ENCODE results near the gene CDH20. TPM values are rescaled to one million over a fixed set of nuclear protein-coding genes. Genes with fewer than 3 reads are reported as not detected.

CDH20 gene
- total RNA-seq, 1 donor, result not detected

DNA sequence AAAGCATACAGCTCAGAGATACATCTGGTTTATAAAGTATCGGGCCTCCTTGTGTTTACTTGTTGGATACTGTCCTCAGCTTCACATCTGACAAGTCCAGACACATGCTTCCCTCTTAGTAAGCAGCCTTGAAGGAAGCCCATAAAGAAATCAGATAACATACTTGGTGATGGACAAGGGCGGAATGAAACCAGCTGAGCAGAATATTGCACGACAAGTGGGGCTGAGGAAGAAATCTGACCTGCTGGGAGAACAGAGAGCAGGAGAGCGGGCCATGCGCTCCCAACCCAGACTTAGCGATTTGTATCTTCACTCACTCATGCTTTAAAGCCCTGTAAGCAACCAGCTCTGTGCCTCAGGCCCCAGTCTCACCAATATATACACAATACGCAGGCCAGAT, 208.4 kb downstream of the CDH20 start:
- H3K79me2 ChIP-seq (ENCODE audit: insufficient read depth, low read length), result no peaks in the 10 kb centered on the region
- H3K27me3 ChIP-seq (ENCODE audit: insufficient read depth, low read length), result peaks cover 10% of the 10 kb centered on the region
- no peak overlapping the region for H3K4me3 ChIP-seq (ENCODE audit: insufficient read depth, low read length)
- no peak overlapping the region for H3K27ac ChIP-seq (ENCODE audit: low read depth, low read length)
- peaks cover 3% of the 10 kb centered on the region for H3K4me1 ChIP-seq (ENCODE audit: insufficient read depth, low read length)
- no peaks in the 10 kb centered on the region for H3K9me3 ChIP-seq (ENCODE audit: low read depth, low read length)
- H4K20me1 ChIP-seq (ENCODE audit: insufficient read depth, low read length), result no peaks in the 10 kb centered on the region
- TF ChIP-seq, protein P1, sequence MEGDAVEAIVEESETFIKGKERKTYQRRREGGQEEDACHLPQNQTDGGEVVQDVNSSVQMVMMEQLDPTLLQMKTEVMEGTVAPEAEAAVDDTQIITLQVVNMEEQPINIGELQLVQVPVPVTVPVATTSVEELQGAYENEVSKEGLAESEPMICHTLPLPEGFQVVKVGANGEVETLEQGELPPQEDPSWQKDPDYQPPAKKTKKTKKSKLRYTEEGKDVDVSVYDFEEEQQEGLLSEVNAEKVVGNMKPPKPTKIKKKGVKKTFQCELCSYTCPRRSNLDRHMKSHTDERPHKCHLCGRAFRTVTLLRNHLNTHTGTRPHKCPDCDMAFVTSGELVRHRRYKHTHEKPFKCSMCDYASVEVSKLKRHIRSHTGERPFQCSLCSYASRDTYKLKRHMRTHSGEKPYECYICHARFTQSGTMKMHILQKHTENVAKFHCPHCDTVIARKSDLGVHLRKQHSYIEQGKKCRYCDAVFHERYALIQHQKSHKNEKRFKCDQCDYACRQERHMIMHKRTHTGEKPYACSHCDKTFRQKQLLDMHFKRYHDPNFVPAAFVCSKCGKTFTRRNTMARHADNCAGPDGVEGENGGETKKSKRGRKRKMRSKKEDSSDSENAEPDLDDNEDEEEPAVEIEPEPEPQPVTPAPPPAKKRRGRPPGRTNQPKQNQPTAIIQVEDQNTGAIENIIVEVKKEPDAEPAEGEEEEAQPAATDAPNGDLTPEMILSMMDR (IDR thresholded peaks at IDR 0.05; ENCODE audit: extremely low read depth, low read depth, low read length), result no peak
- no peak overlapping the region for H2AFZ ChIP-seq (ENCODE audit: low read length)
- no peaks in the 10 kb centered on the region for H3K36me3 ChIP-seq (ENCODE audit: insufficient read depth, low read length)
- no peak overlapping the region for H3K4me2 ChIP-seq (ENCODE audit: insufficient read depth, low read length)
- no peak for DNase-seq (ENCODE audit: insufficient read length, low spot score, missing footprints)

DNA sequence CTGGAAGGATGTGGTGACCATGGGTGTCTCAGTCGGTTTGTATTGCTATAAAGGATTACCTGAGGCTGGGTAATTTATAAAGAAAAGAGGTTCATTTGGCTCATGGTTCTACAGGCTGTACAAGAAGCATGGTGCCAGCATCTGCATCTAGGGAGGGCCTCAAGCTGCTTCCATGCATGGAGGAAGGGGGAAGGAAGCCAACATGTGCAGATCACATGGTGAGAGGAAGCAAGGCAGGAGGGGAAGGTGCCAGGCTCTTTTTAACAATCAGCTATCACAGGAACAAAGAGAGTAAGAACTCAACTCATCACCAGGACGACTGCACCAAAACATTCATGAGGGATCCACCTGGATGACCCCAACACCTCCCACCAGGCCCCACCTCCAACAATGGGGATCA, 209.4 kb downstream of the CDH20 start:
- Histone ChIP-seq H3K4me3 (ENCODE audit: insufficient read depth, low read length) (no peak overlapping the region), H3K79me2 (ENCODE audit: insufficient read depth, low read length) (no peaks in the 10 kb centered on the region), H2AFZ (ENCODE audit: low read length) (no peak overlapping the region), H3K4me2 (ENCODE audit: insufficient read depth, low read length) (no peak overlapping the region), H3K9me3 (ENCODE audit: low read depth, low read length) (no peaks in the 10 kb centered on the region), H3K27ac (ENCODE audit: low read depth, low read length) (no peak overlapping the region), H4K20me1 (ENCODE audit: insufficient read depth, low read length) (no peaks in the 10 kb centered on the region), H3K36me3 (ENCODE audit: insufficient read depth, low read length) (no peaks in the 10 kb centered on the region), H3K4me1 (ENCODE audit: insufficient read depth, low read length) (peaks cover 4% of the 10 kb centered on the region), H3K27me3 (ENCODE audit: insufficient read depth, low read length) (peaks cover 5% of the 10 kb centered on the region)
- TF ChIP-seq, protein P1 (IDR thresholded peaks at IDR 0.05; ENCODE audit: extremely low read depth, low read depth, low read length), result no peak
- no peak for DNase-seq (ENCODE audit: insufficient read length, low spot score, missing footprints)

DNA sequence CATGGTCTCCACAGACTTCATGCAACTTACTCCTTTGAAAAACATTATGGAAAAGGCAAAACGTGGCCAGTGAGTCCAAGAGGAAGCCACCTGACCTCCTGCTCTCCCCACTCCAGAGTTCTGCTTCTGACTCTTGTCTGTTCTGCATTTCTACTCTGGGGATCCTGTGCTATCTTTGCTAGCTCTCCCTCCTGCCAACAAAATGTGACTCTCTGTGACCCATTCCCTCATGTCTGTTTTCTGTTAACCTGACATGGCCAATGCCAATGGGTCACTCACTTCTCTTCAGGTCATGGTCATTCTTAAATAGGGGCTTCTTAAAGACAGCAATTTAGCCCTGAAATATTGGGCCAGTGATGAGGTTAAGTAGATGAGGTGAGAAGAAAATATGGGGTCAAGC, 210.3 kb downstream of the CDH20 start:
- H3K27me3 ChIP-seq (ENCODE audit: insufficient read depth, low read length), result peaks cover 3% of the 10 kb centered on the region
- H3K36me3 ChIP-seq (ENCODE audit: insufficient read depth, low read length), result no peaks in the 10 kb centered on the region
- no peak overlapping the region for H3K27ac ChIP-seq (ENCODE audit: low read depth, low read length)
- peaks cover 4% of the 10 kb centered on the region for H3K4me1 ChIP-seq (ENCODE audit: insufficient read depth, low read length)
- no peaks in the 10 kb centered on the region for H3K79me2 ChIP-seq (ENCODE audit: insufficient read depth, low read length)
- no peak overlapping the region for H2AFZ ChIP-seq (ENCODE audit: low read length)
- no peak for DNase-seq (ENCODE audit: insufficient read length, low spot score, missing footprints)
- TF ChIP-seq, protein P1 (IDR thresholded peaks at IDR 0.05; ENCODE audit: extremely low read depth, low read depth, low read length), result no peak
- H3K9me3 ChIP-seq (ENCODE audit: low read depth, low read length), result no peaks in the 10 kb centered on the region
- H3K4me3 ChIP-seq (ENCODE audit: insufficient read depth, low read length), result no peak overlapping the region
- H3K4me2 ChIP-seq (ENCODE audit: insufficient read depth, low read length), result no peak overlapping the region
- no peaks in the 10 kb centered on the region for H4K20me1 ChIP-seq (ENCODE audit: insufficient read depth, low read length)

DNA sequence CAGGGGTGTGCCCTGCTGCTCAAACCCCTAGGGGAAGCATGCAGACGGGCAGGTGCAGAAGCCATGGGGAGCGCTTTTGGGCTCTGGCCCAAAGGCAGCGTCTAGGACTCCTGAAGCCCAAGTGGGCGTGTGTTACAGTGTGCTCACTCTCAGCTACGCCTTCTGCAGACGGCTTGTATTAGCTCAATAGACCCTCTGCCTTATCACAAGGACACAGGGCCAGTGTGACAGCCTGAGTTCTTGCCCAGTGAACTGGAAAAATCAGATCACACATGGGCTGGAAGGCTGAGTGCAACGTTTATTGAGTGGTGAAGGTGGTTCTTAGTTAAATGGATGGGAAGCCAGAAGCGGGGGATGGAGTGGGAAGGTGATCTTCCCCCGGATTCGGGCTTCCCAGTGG, 210.9 kb downstream of the CDH20 start:
- H3K4me3 ChIP-seq (ENCODE audit: insufficient read depth, low read length), result no peak overlapping the region
- H3K27me3 ChIP-seq (ENCODE audit: insufficient read depth, low read length), result peaks cover 3% of the 10 kb centered on the region
- H3K4me2 ChIP-seq (ENCODE audit: insufficient read depth, low read length), result no peak overlapping the region
- H3K27ac ChIP-seq (ENCODE audit: low read depth, low read length), result no peak overlapping the region
- H2AFZ ChIP-seq (ENCODE audit: low read length), result no peak overlapping the region
- H3K79me2 ChIP-seq (ENCODE audit: insufficient read depth, low read length), result no peaks in the 10 kb centered on the region
- TF ChIP-seq, protein P1 (IDR thresholded peaks at IDR 0.05; ENCODE audit: extremely low read depth, low read depth, low read length), result no peak
- no peaks in the 10 kb centered on the region for H3K9me3 ChIP-seq (ENCODE audit: low read depth, low read length)
- no peak for DNase-seq (ENCODE audit: insufficient read length, low spot score, missing footprints)
- H3K36me3 ChIP-seq (ENCODE audit: insufficient read depth, low read length), result no peaks in the 10 kb centered on the region
- no peaks in the 10 kb centered on the region for H4K20me1 ChIP-seq (ENCODE audit: insufficient read depth, low read length)
- peaks cover 4% of the 10 kb centered on the region for H3K4me1 ChIP-seq (ENCODE audit: insufficient read depth, low read length)

Data from osteoblast (primary cell).